Inflammatory macrophage (primary cell): ENCODE measurements around the gene PRDM2.

Source experiments
- DNase-seq, 2 donors: peaks; one replicate each; pipeline ENCODE4 v3.0.0-alpha.2; 2020 to 2022

PRDM2 gene

GRCh38 chr1:13769212-13769611 lies 69.2 kb downstream of the PRDM2 start:
- peak; percentile 82 to 90 for DNase-seq

- DNase-seq, result no peak
Measured at GRCh38 chr1:13769830-13770229, 69.8 kb downstream of the PRDM2 start.

DNA sequence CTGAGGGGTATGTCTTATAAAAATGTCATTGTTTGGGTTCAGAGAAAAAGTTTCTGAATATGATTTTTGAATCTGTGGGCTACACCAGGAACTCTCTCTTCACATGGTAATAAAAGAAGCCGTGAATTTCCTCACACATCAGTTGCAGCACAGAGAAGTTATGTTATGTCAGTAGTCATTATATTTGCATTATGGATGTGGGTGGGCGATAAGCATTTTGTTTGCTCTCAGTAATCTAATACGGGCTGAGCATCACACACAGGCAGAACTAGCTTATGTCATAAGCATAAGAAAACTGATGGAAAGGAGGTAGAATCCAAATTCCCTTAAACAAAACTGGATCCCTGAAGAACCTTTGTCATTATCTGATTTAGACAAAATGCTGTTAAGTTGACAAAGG lies 70.8 kb downstream of the PRDM2 start:
- DNase-seq, result peak; percentile 61 to 67

- no peak for DNase-seq
Measured at GRCh38 chr1:13771745-13772144, 71.8 kb downstream of the PRDM2 start.

- DNase-seq, result no peak
Measured at GRCh38 chr1:13772271-13772670, 72.3 kb downstream of the PRDM2 start.

DNA sequence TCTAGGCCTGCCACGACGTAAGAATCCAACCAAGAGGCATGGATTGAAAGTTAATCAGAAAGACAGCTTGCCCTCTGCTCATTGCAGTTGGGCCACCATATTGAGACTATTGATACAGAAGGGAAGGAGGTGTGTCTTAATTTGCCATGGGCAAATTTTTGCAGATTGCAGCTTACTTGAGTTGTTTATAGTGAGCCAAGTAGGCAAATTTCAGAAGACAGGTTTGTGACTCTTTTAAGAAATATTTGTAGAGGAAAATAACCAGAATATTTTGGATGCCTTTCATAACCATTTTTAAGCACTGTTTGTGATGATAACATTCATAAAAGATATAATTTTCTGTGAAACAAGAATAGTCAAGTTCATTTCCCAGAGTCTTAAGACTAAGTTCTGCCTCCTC lies 74.1 kb downstream of the PRDM2 start:
- no peak for DNase-seq

- no peak for DNase-seq
Measured at GRCh38 chr1:13775459-13775858, 75.5 kb downstream of the PRDM2 start.

GRCh38 chr1:13775916-13776315 lies 75.9 kb downstream of the PRDM2 start:
- no peak for DNase-seq

GRCh38 chr1:13778431-13778830 lies 78.4 kb downstream of the PRDM2 start:
- no peak for DNase-seq

DNA sequence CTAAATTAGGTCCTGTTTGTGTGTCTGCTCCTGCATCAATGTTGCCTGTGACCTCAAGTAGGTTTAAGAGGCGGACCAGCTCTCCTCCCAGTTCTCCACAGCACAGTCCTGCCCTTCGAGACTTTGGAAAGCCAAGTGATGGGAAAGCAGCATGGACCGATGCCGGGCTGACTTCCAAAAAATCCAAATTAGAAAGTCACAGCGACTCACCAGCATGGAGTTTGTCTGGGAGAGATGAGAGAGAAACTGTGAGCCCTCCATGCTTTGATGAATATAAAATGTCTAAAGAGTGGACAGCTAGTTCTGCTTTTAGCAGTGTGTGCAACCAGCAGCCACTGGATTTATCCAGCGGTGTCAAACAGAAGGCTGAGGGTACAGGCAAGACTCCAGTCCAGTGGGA lies 79.9 kb downstream of the PRDM2 start:
- DNase-seq, result no peak

GRCh38 chr1:13780780-13781179 lies 80.8 kb downstream of the PRDM2 start:
- no peak for DNase-seq

DNA sequence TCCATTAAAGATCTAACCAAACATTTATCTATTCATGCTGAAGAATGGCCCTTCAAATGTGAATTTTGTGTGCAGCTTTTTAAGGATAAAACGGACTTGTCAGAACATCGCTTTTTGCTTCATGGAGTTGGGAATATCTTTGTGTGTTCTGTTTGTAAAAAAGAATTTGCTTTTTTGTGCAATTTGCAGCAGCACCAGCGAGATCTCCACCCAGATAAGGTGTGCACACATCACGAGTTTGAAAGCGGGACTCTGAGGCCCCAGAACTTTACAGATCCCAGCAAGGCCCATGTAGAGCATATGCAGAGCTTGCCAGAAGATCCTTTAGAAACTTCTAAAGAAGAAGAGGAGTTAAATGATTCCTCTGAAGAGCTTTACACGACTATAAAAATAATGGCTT lies 81.2 kb downstream of the PRDM2 start:
- DNase-seq, result no peak

- DNase-seq, result peak; percentile 36 to 56
Measured at GRCh38 chr1:13781907-13782633, 82.1 kb downstream of the PRDM2 start.

- DNase-seq, result peak; percentile 11 to 67
Measured at GRCh38 chr1:13782634-13783360, 82.8 kb downstream of the PRDM2 start.

DNA sequence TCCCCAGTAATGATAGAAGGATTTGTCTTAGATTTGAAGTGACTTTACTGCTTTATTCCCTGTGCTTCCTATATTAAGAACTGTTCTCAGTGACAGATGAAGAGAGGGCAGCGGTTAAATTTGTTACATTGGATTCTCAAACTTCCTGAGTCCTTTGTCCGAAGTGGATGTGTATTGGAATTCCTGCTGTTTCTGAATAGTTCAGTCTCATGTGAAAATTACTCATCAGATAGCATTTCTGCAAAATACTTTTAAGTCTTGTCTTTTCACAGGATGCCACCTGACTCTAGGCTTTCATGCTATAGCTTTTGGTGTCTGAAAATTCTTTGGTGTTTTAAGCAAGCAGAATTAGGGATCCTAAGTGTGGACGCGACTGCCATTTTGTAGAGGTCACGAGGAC lies 83.6 kb downstream of the PRDM2 start:
- no peak for DNase-seq

- no peak for DNase-seq
Measured at GRCh38 chr1:13784971-13785370, 85.0 kb downstream of the PRDM2 start.

DNA sequence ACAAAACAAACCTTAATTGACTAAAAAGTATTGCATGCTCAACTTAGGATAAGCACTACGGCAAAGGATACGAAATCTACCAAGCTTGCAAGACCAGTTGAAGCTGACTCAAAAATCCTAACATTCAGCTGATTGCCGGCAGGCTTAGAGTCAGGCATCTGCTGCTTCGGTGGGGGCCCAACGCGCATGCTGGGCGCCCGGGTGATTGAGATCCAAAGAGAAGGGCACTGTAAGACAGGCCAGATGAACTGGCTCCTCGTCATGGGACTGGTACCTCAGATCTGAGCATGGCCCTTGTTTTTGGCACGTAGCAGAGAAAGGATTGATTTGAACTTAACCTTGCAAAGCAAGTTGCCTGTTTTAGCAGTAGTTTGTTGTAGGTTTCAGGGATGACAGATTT lies 86.6 kb downstream of the PRDM2 start:
- no peak for DNase-seq

- DNase-seq, result no peak
Measured at GRCh38 chr1:13788795-13789194, 88.8 kb downstream of the PRDM2 start.

DNA sequence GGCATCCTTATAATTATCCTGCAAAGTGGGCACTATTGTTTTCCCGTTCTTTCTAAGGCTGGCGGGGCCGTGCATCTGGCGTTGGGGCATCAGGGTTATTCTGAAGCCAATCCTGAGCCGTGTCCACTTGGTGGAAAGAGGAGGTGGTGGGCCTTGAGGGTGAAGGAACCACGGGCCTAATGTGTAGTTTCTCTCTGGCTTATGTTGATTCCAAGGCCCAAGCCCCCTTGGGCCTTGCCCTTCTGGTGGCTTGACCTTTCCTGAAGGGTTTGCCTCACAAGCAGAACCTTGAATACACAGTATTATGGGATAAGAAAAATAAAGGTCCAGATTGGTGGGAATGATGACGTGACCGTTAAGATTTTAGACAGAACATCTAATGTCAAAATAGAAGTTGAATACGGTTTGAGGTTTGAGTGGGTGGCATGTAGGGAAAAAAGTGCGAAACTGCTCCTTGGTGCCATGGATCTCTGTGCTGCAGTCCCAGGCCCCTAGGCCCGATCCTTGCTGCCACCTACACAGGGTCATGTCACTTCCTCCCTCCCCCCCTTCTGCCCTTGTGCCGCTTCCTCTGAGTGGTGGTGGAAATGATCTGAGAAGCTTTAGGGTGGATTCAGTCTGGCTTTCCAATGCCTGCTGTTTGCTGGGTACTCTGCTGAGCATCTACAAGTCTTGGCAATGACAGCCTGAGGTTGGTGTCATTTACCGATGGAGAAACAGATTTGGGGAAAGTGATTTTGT lies 90.5 kb downstream of the PRDM2 start:
- peak; percentile 38 to 55 for DNase-seq

GRCh38 chr1:13792419-13792818 lies 92.4 kb downstream of the PRDM2 start:
- DNase-seq, result no peak

DNA sequence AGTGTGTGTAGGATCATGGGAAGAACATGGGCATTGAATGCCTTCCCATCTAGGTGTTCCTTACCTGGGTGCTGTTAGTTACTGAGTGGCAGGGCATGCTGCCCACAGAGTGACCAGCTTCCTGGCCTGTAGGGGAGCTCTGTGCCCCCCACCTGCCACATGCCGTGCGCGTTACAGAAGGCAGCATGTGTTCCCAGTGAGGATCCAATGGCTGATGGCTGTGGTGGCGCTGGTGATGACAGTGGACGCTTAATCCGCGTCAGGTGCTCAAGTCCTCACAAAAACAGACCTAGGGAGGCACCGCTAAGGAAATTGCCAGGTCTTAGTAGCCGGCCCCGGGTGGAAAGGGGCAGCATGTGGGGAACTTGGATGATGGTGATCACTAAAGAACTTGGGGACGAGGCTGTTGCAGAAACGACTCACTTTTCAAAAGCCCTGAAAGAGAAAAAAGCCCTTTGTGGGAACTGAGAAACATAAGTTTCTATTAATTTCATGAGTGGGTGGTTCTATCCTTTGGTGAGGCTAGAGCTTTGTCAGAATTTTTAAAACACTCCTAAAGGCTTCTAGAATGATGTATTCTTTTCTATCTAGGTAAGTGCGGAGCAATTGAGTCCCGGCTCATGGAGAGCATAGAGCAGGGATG lies 93.2 kb downstream of the PRDM2 start:
- DNase-seq, result no peak

DNA sequence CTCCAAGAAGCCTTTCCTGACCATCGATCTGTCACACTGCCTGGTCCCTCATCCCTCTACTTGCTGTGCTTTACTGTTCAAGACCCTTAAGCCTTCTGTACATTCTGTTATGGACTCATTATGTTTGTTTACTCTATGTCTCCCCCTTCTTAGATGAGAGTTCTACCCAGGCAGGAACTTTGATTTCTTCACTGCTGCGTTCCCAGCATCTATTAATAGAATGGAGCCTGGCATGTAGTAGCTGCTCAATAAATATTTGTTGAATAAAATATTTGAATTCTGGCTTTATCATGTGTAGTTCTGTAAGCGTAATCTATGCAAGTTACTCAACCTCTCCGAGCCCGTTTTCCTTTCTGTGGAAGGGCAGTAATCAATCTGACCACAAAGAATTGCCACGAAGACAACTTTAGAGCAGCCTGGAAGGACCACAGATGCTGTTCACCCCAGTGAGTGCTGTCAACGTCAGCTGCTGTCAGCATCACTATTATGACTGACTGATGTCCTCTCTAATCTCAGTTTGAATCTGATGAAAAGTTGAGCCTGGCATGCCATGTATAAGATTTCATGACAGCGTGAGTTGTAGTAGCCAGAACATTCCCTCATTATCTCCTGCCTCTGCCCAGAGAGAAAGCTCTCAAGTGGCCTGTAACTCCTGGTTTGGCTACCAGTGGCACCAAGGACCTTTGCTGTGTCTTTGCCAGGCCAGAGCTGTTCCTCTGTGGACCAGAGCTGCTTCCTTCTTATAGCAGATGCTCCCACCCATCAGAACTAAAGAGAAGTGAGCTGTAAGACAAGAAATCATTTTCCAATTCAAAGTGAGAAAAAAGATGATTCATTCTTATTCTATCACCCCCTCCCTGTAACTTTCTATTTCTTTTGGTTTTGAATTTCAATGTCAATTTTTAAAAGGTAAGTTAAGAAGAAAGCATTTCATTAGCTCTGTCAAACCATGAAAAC lies 94.5 kb downstream of the PRDM2 start:
- DNase-seq, result no peak
